GM13977 (cell line): ENCODE measurements around the gene POLR2B.

Experiments used
- DNase-seq: peaks from one replicate; pipeline ENCODE4 v3.0.0; 2012; ENCODE audit warnings: low spot score
- in situ Hi-C: fragments of 300-500 bp; cut with MboI; formaldehyde crosslinking; loops from one replicate; pipeline ENCODE4 v1.12.0; 2022; ENCODE audit warnings: low sequenced_read_pairs, low pct_unique_long_range_greater_than_20kb, mixed read lengths, inconsistent platforms; ENCODE audit not compliant: unreplicated experiment
- TF ChIP-seq, protein P1 (sequence below): IDR thresholded peaks from 2 replicates; pipeline ENCODE4 v1.5.1; 2012; ENCODE audit warnings: mild to moderate bottlenecking, control low read depth; ENCODE audit not compliant: insufficient read depth; ENCODE audit errors: extremely low read depth, missing control alignments

The POLR2B gene

DNA sequence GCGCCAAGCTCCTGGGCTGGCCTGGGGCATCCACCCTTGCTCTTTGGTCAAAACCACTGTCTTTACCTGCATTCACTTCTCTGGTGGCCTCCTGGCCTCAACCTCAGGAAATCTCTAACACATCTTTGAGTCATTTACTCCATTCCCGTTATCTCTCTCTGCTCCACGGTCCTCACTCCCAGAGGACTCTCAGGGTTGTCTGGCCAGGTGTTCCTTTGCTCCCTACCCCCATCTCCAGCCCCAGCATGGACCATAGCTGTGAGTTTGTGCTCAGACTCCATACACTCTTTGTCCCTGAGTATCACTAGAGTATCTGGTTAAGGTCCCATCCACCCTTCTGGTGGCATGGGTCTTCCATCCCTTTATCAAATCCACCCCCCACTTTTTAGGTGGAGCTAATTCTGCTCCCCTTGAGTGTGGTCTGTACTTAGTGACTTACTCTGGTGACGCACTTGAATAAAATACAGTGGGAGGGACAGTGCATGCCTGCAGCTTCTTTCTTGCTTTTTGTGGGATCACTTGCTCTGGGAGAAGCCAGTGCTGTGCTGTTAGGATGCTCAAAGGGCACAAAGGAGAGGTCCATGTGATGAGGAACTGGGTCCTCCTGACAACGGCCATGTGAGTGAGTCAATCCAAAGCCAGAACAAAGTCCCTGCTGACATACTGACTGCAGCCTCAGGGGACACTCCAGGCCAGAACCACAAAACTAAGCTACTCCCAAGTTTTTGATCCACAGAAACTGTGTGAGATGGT lies 87.2 kb downstream of the POLR2B start:
- in situ Hi-C loops: no loop called here
- TF ChIP-seq, protein P1, sequence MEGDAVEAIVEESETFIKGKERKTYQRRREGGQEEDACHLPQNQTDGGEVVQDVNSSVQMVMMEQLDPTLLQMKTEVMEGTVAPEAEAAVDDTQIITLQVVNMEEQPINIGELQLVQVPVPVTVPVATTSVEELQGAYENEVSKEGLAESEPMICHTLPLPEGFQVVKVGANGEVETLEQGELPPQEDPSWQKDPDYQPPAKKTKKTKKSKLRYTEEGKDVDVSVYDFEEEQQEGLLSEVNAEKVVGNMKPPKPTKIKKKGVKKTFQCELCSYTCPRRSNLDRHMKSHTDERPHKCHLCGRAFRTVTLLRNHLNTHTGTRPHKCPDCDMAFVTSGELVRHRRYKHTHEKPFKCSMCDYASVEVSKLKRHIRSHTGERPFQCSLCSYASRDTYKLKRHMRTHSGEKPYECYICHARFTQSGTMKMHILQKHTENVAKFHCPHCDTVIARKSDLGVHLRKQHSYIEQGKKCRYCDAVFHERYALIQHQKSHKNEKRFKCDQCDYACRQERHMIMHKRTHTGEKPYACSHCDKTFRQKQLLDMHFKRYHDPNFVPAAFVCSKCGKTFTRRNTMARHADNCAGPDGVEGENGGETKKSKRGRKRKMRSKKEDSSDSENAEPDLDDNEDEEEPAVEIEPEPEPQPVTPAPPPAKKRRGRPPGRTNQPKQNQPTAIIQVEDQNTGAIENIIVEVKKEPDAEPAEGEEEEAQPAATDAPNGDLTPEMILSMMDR: no peak
- DNase-seq: no peak

DNA sequence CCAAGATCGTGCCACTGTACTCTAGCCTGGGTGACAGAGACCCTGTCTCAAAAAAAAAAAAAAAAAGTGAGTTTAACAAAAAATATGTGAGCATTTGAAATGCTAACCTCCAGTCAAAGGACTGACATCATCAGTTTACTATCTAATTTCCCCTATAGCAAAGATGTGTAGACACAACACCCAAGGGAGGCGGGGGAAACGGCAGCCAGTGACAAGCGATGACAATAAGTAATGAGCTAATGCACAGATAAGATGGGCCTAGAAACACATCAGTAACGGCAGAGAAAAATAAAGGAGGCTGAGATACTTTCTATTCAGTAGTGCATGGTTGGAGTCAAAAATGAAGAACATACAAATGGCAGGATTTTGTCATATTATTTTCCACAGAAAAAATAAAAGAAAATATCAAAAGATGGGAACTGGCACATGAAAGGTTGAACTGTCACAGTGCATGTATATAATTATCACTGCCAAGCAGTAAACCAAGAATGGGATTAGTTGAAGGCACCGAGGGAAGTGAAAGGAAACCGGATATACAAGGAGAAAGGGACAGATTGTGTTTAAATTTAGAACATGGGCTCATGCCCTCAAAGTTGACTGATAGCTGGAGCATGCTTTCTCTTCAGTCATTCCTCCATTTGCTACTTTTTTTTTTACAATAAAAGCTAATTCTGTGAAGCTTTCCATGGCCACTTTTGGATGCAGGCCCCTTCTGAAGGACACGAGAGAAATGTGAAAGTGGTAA lies 89.7 kb downstream of the POLR2B start:
- TF ChIP-seq, protein P1: no peak
- no peak for DNase-seq
- in situ Hi-C loops: no loop called here

DNA sequence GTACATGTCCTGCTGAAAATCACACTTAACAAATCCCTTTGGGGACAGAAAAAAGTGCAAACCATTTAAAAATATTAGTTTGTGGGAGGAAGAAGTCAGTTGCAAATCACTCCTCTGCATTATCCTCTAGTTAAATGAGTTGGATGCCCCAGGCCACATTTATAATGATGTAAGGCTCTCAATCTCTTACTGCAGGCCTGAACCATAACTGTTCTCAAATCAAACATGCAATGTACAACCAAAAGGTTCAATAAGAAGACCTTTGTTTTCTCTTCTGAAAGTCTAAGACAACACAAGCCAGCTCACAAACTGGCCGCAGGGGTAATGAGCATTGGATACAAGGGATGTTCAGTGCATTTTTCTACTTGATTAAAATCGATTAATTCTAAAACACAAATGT lies 91.8 kb downstream of the POLR2B start:
- in situ Hi-C loops: no loop called here
- DNase-seq: no peak
- TF ChIP-seq, protein P1: no peak

DNA sequence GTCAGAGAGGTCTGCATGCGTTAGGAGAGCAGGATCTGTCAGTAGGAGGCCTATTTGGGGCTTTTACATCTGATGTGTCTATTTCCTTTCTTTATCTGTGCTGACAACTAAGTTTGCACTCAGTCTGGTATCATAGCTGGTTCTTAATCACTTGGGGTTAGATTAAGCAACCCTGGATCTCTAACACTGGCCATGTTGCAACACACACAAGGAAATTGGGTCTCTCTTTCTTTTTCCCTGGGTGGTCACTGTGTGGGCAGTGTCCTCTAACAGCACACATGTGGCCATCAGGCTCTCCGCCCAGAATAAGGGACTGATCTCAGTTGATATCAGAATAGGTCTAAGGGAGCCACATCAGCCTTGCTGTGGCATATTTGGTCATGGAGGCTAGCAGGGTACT lies 92.6 kb downstream of the POLR2B start:
- DNase-seq: no peak
- TF ChIP-seq, protein P1: no peak
- in situ Hi-C loops: no loop called here

DNA sequence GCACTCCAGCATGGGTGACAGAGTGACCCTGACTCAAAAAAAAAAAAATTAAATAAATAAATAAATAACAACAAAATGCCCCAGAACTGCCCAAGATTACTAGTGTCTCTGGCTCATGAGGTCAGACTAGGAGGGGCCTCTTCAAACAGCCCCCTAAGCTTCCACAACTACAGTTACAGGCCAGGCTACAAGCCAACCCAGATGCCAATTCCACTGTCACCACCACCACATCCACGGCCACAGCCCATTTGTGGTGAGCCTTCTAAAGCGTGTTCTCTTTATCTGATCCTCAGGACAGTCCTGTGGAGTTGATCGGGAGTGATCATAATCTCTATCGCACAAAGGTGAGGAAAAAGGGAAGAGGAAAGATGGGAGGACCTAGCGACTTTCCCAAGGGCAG lies 94.9 kb downstream of the POLR2B start:
- TF ChIP-seq, protein P1: no peak
- in situ Hi-C loops: no loop called here
- DNase-seq: no peak

DNA sequence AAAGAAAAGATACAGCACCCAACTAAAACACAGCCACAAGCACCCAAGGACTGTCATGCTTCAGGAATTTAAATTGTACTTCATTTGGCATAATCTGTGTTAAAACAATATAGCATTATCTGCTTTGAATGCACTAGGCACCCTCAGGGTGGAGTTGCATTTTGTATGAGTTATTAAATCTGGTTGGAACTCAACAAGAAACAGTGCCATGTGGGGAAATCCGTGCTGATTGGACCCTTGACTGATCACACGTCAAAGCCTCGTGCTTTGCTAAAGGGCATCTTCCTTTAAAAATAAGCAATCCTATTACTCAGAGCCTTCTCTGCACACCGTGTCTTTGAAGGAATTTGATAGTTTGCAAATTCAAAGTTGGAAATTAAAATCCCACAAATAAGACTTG lies 96.0 kb downstream of the POLR2B start:
- in situ Hi-C loops: no loop called here
- TF ChIP-seq, protein P1: no peak
- no peak for DNase-seq
